Measurements from ENCODE around the gene C10orf95.

The C10orf95 gene

GRCh38 chr10:102400076-102400475, 51.3 kb downstream of the C10orf95 start:
- peak; percentile 52 to 76 (median 70) for DNase-seq
